Measurements from ENCODE around the gene GNG7.
A peak's percentile ranks its signal among the peaks of the same experiment; 100 is the strongest.
"Not testable (repeated sequence)": the region's sequence is repeated elsewhere in the genome, so short reads cannot be mapped to it uniquely, and the experiment has no call there.

Gene GNG7

GRCh38 chr19:2533686-2534422 is 168.6 kb downstream of the GNG7 start:
- peak; percentile 18 for DNase-seq (ENCODE audit: low spot score)

- no peak for DNase-seq (ENCODE audit: low spot score)
Observed at GRCh38 chr19:2533072-2533425, 169.4 kb downstream of the GNG7 start.

GRCh38 chr19:2532252-2533071 is 170.0 kb downstream of the GNG7 start:
- DNase-seq (ENCODE audit: low spot score): no peak

- DNase-seq (ENCODE audit: low spot score): not testable (repeated sequence)
Observed at GRCh38 chr19:2529942-2530341, 172.6 kb downstream of the GNG7 start.

- peak; percentile 66 for DNase-seq (ENCODE audit: low spot score)
Observed at GRCh38 chr19:2529473-2529918, 173.0 kb downstream of the GNG7 start.

- peak; percentile 12 for DNase-seq (ENCODE audit: low spot score)
Observed at GRCh38 chr19:2528675-2529101, 173.8 kb downstream of the GNG7 start.

- DNase-seq (ENCODE audit: low spot score): no peak
Observed at GRCh38 chr19:2527686-2528085, 174.8 kb downstream of the GNG7 start.

- DNase-seq (ENCODE audit: low spot score): no peak
Observed at GRCh38 chr19:2527171-2527570, 175.3 kb downstream of the GNG7 start.

- DNase-seq (ENCODE audit: low spot score): peak; percentile 78
Observed at GRCh38 chr19:2524840-2525723, 177.4 kb downstream of the GNG7 start.

- no peak for DNase-seq (ENCODE audit: low spot score)
Observed at GRCh38 chr19:2524361-2524839, 178.1 kb downstream of the GNG7 start.

GRCh38 chr19:2523630-2524311 is 178.7 kb downstream of the GNG7 start:
- no peak for DNase-seq (ENCODE audit: low spot score)

- DNase-seq (ENCODE audit: low spot score): no peak
Observed at GRCh38 chr19:2519482-2519881, 183.0 kb downstream of the GNG7 start.

GRCh38 chr19:2518856-2519255 is 183.6 kb downstream of the GNG7 start:
- DNase-seq (ENCODE audit: low spot score): not testable (repeated sequence)

- no peak for DNase-seq (ENCODE audit: low spot score)
Observed at GRCh38 chr19:2517881-2518601, 184.5 kb downstream of the GNG7 start.

- DNase-seq (ENCODE audit: low spot score): no peak
Observed at GRCh38 chr19:2516727-2517126, 185.8 kb downstream of the GNG7 start.

- no peak for DNase-seq (ENCODE audit: low spot score)
Observed at GRCh38 chr19:2514981-2515518, 187.4 kb downstream of the GNG7 start.

- no peak for DNase-seq (ENCODE audit: low spot score)
Observed at GRCh38 chr19:2512523-2513431, 189.7 kb downstream of the GNG7 start.

- DNase-seq (ENCODE audit: low spot score): no peak
Observed at GRCh38 chr19:2511991-2512390, 190.5 kb downstream of the GNG7 start.

- no peak for DNase-seq (ENCODE audit: low spot score)
Observed at GRCh38 chr19:2511570-2511969, 190.9 kb downstream of the GNG7 start.

GRCh38 chr19:2509096-2509495 is 193.4 kb downstream of the GNG7 start:
- no peak for DNase-seq (ENCODE audit: low spot score)

All from HuH-7.5 (cell line).